GM12801 (cell line): ENCODE data around the gene CACNA2D2.

Experiments used
- TF ChIP-seq, protein P1 (sequence below): IDR thresholded peaks from one replicate; pipeline ENCODE4 v1.5.1; 2011; ENCODE audit warnings: control low read depth; ENCODE audit not compliant: insufficient read length; ENCODE audit errors: extremely low read depth

The CACNA2D2 gene

DNA sequence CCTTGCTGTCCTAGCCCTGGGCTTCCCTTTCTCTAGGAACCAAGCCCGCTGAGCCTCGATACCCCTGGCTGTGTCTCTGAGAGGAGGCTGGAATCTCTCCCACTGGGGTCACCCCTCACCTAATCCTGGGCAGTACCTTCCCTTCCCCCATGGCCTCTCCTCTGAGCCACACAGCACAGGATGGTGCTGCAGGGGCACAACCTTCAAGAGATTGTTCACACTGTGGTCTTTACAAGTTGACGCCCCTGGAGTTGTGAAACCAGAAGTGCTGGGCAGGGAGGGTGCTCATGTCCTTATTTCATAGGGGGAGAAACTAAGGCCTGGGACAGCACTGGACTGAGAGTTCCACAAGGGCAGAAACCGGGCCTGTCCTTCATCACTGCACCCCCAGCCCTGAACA is 73.2 kb downstream of the CACNA2D2 start:
- TF ChIP-seq, protein P1, sequence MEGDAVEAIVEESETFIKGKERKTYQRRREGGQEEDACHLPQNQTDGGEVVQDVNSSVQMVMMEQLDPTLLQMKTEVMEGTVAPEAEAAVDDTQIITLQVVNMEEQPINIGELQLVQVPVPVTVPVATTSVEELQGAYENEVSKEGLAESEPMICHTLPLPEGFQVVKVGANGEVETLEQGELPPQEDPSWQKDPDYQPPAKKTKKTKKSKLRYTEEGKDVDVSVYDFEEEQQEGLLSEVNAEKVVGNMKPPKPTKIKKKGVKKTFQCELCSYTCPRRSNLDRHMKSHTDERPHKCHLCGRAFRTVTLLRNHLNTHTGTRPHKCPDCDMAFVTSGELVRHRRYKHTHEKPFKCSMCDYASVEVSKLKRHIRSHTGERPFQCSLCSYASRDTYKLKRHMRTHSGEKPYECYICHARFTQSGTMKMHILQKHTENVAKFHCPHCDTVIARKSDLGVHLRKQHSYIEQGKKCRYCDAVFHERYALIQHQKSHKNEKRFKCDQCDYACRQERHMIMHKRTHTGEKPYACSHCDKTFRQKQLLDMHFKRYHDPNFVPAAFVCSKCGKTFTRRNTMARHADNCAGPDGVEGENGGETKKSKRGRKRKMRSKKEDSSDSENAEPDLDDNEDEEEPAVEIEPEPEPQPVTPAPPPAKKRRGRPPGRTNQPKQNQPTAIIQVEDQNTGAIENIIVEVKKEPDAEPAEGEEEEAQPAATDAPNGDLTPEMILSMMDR: no peak

DNA sequence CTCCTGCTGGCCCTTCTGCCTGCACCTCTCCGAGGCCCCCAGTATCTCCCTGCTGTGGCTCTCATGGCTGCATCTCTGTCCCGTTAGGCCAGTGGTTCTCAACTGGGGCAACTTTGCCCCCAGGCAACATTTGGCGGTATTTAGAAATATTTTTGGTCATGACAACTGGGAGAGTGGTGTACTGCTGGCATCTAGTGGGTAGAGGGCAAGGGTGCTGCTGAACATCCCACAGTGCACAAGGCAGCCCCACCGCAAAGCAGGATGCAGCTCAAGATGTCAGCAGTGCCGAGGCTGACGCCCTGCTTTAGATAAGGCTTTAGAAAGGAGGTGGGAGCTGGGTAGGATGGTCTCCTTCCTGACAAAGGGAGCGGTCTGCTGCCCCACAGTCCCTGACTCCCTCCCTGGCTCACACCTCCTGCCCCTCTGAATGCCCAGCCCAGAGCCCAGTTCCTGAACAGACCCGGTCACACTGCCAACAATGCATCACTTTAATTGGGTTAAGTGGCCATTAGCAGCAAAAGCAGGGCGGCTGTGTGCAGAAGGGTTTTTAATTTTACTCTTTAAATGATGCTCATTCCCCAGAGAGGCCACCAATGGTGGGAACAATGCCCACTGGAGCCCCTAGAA is 75.3 kb downstream of the CACNA2D2 start:
- TF ChIP-seq, protein P1: no peak

- TF ChIP-seq, protein P1: no peak
Observed at GRCh38 chr3:50427217-50427616, 76.2 kb downstream of the CACNA2D2 start.

DNA sequence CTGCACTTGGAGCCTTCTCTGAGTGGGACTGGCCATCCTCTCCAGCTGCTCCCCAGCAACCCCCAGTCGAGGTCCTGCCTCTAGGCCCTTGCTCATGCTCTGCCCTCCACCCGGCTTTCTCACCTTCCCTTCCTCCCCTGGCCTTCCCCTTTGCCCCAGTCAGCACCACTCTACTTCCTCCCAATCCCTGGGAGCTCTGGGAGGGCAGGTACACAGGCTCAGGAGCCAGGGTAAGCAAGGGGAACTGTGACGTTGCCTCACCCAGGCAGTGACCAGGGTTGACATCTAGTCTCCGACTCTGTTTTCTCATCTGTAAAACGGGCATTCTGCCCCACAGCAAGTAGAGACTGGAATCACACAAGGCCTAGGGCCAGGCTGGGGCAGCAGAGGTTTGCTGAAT is 77.5 kb downstream of the CACNA2D2 start:
- TF ChIP-seq, protein P1: no peak

GRCh38 chr3:50423543-50423942 is 79.9 kb downstream of the CACNA2D2 start:
- TF ChIP-seq, protein P1: no peak

DNA sequence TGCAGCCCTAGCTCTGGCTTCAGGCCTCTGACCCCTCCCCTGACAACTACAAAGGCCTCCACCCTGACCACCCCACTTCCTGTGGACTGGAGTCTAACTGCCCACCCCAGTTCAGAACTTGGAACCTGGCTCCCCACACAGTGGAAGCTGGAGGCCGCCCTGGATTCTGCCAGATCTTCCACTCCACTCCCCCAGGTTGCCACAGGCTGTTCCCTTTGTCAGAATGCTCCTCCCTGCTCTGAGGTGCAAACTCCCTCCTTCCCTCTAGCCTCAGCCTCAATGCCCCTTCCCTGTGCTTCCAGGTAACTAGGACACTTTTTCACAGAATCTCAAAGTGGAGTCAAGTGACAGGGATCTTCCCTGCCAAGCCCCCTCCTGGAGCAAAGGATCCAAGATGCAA is 81.3 kb downstream of the CACNA2D2 start:
- TF ChIP-seq, protein P1: no peak

- TF ChIP-seq, protein P1: no peak
Observed at GRCh38 chr3:50419595-50420370, 83.7 kb downstream of the CACNA2D2 start.
